C4-2B (cell line): ENCODE results near the gene PLCZ1.

Experiments used
- CTCF ChIP-seq: fragments of 450-650 bp; conservative IDR thresholded peaks from 2 replicates; pipeline ENCODE4 v1.5.1; 2017; ENCODE audit warnings: mild to moderate bottlenecking
- ZFX ChIP-seq: fragments of 450-650 bp; IDR thresholded peaks from 2 replicates; pipeline ENCODE4 v1.6.1; 2017

GRCh38 chr12:18700271-18700670 lies 37.5 kb downstream of the PLCZ1 start:
- TF ChIP-seq CTCF (no peak), ZFX (no peak)
